Thyroid gland (tissue), 4 donors: ENCODE measurements around the gene ALDH4A1.

Experiments used
- POLR2A ChIP-seq, 2 donors: fragments of 450-650 bp; IDR thresholded peaks; one replicate each; pipeline ENCODE4 v1.6.1; 2017; ENCODE audit warnings: antibody characterized with exemption in 2 of 2, mild to moderate bottlenecking in 2 of 2, moderate library complexity in 1 of 2
- TF ChIP-seq, protein P1 (sequence below), 6 experiments: fragments of 200-600 bp in 3 of 6; fragments of 450-650 bp in 3 of 6; sonication (generic) in 3 of 6; IDR thresholded peaks; one replicate each; pipeline ENCODE4 v1.5.1; 2016 to 2019; ENCODE audit warnings: antibody characterized with exemption in 6 of 6, mild to moderate bottlenecking in 2 of 6, inconsistent platforms in 1 of 6, moderate library complexity in 1 of 6

DNA sequence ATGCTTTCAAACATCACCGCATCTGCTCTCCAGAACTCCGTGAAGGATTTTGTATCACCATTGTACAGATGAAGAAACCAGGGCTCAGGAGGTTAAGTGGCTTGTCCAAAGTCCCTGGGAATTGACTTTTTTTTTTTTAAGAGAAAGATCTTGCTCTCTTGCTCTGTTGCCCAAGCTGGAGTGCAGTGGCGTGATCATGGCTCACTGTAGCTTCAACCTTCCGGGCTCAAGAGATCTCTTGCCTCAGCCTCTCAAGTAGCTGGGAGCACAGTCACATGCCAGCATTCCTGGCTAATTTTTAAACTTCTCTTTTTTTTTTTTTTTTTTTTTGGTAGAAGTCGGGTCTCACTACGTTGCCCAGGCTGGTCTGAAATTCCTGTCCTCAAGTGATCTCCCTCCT, 36.0 kb downstream of the ALDH4A1 start:
- TF ChIP-seq, protein P1, sequence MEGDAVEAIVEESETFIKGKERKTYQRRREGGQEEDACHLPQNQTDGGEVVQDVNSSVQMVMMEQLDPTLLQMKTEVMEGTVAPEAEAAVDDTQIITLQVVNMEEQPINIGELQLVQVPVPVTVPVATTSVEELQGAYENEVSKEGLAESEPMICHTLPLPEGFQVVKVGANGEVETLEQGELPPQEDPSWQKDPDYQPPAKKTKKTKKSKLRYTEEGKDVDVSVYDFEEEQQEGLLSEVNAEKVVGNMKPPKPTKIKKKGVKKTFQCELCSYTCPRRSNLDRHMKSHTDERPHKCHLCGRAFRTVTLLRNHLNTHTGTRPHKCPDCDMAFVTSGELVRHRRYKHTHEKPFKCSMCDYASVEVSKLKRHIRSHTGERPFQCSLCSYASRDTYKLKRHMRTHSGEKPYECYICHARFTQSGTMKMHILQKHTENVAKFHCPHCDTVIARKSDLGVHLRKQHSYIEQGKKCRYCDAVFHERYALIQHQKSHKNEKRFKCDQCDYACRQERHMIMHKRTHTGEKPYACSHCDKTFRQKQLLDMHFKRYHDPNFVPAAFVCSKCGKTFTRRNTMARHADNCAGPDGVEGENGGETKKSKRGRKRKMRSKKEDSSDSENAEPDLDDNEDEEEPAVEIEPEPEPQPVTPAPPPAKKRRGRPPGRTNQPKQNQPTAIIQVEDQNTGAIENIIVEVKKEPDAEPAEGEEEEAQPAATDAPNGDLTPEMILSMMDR (IDR thresholded peaks at IDR 0.05), result no peak
- TF ChIP-seq POLR2A (IDR thresholded peaks at IDR 0.05), result no peak
